WTC11 (cell line): ENCODE measurements around the gene DAPK1. TPM values are rescaled to one million over a fixed set of nuclear protein-coding genes. Genes with fewer than 3 reads are reported as not detected.

ENCODE experiments used
- ATAC-seq: fragments of 200-7000 bp; cut with Tn5 transposase; 2 replicates; pipeline ENCODE4 v1.10.0; 2021; ENCODE audit warnings: mild to moderate bottlenecking, moderate library complexity
- CTCF ChIA-PET: fragments of 300-600 bp; sonication (Branson Sonifier 250); formaldehyde crosslinking; loops from one replicate; lab custom pipeline; 2021; ENCODE audit warnings: antibody characterized with exemption; lab: Charles Lee
- POLR2A ChIA-PET: fragments of 350-600 bp; sonication (Branson Sonifier 250); formaldehyde crosslinking; loops from one replicate; lab custom pipeline; 2021; ENCODE audit warnings: antibody characterized with exemption; lab: Charles Lee
- DNase-seq: peaks from one replicate; pipeline ENCODE4 v3.0.0; 2021; ENCODE audit warnings: low spot score
- H3K27ac Mint-ChIP-seq: 2 replicates; pipeline ENCODE4 v1.8.0; 2021; ENCODE audit warnings: mixed read lengths
- H3K27me3 Mint-ChIP-seq: 2 replicates; pipeline ENCODE4 v1.8.0; 2021; ENCODE audit warnings: low read depth, mild to moderate bottlenecking, moderate library complexity, mixed read lengths
- H3K36me3 Mint-ChIP-seq: 2 replicates; pipeline ENCODE4 v1.8.0; 2021; ENCODE audit warnings: mixed read lengths
- H3K4me1 Mint-ChIP-seq: 2 replicates; pipeline ENCODE4 v1.8.0; 2022; ENCODE audit warnings: mixed read lengths
- H3K4me3 Mint-ChIP-seq: 2 replicates; pipeline ENCODE4 v1.8.0; 2021; ENCODE audit warnings: mild to moderate bottlenecking, moderate library complexity, mixed read lengths
- H3K9me3 Mint-ChIP-seq: 2 replicates; pipeline ENCODE4 v1.8.0; 2021; ENCODE audit warnings: mixed read lengths
- ATF1 ChIP-seq: sonication (generic); formaldehyde crosslinking; IDR thresholded peaks from 2 replicates; pipeline ENCODE4 v1.8.1; 2023; ENCODE audit warnings: mild to moderate bottlenecking, moderate library complexity, missing genetic modification reagents
- EMX1 ChIP-seq: fragments of 250-450 bp; sonication (Bioruptor Pico); IDR thresholded peaks from 2 replicates; pipeline ENCODE4 v1.8.0; 2021; ENCODE audit warnings: mild to moderate bottlenecking
- FOXJ3 ChIP-seq: sonication (generic); formaldehyde crosslinking; IDR thresholded peaks from 2 replicates; pipeline ENCODE4 v1.9.0; 2021; ENCODE audit warnings: missing genetic modification reagents, mild to moderate bottlenecking, borderline replicate concordance
- JUN ChIP-seq: sonication (generic); formaldehyde crosslinking; IDR thresholded peaks from 2 replicates; pipeline ENCODE4 v1.8.0; 2023; ENCODE audit warnings: mild to moderate bottlenecking, missing genetic modification reagents
- NR3C1 ChIP-seq: sonication (generic); formaldehyde crosslinking; conservative IDR thresholded peaks from 2 replicates; pipeline ENCODE4 v1.8.1; 2023; ENCODE audit warnings: low read depth, mild to moderate bottlenecking, missing genetic modification reagents
- RELA ChIP-seq: sonication (generic); formaldehyde crosslinking; IDR thresholded peaks from 2 replicates; pipeline ENCODE4 v1.8.1; 2022; ENCODE audit warnings: missing genetic modification reagents, mild to moderate bottlenecking, borderline replicate concordance
- ZNF263 ChIP-seq: sonication (generic); formaldehyde crosslinking; IDR thresholded peaks from 2 replicates; pipeline ENCODE4 v1.8.1; 2022; ENCODE audit warnings: low read depth, mild to moderate bottlenecking, moderate library complexity, missing genetic modification reagents
- total RNA-seq: library from RNA; stranded (reverse); gene quantifications from 3 replicates; pipeline ENCODE4 v1.2.3, GENCODE V29; 2021
- TF ChIP-seq, protein P1 (sequence below): sonication (generic); formaldehyde crosslinking; IDR thresholded peaks from 2 replicates; pipeline ENCODE4 v1.8.0; 2022; ENCODE audit warnings: mild to moderate bottlenecking, missing genetic modification reagents
- TF ChIP-seq, protein P2 (sequence below): fragments of 250-450 bp; sonication (Bioruptor Pico); IDR thresholded peaks from 2 replicates; pipeline ENCODE4 v1.9.0; 2021; ENCODE audit warnings: moderate library complexity, mild to moderate bottlenecking, inconsistent platforms, borderline replicate concordance
- TF ChIP-seq, protein P3 (sequence below): sonication (generic); formaldehyde crosslinking; IDR thresholded peaks from 2 replicates; pipeline ENCODE4 v1.8.1; 2023; ENCODE audit warnings: mild to moderate bottlenecking, missing genetic modification reagents, borderline replicate concordance
- TF ChIP-seq, protein P4 (sequence below): sonication (generic); formaldehyde crosslinking; IDR thresholded peaks from 2 replicates; pipeline ENCODE4 v1.8.1; 2023; ENCODE audit warnings: mild to moderate bottlenecking, missing genetic modification reagents

Gene DAPK1
- total RNA-seq, 1 experiment from 2014 or later: 129 TPM

DNA sequence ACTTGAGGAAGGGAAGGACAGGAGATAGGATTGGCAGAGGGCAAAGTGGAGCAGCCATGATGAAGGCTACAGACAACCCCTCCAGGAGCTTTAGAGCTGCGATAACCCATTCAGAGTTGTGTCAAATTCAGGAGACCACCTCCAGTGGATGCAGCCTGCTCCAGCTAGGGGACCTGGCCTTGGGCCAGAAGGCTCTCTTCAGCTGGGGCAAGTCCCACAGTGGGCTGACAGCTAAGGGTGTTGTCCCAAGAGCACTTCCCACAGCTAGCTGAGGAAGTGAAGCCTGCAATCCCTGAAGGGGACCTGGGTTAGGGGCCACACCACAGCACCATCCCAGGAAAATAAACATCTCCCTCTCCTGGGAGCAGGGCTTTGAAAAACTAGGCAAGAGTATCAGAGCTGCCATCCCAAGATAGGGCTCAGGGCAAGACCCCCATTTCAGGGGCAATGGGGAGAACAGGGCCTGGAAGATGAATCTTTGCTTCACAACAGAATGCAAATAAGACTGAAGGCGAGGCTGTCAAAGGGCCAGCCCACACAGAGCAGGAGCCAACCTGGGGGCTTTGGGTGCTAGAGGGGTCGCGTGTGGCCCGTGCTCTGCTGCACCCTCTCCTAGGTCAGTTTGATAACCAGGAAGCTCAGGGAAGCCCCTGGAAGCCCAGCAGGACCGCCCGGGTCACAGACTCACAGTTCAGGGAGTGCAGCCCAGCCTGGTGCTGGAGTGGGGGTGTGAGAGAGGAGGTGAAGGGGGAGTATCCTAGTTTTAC lies 19.3 kb upstream of the DAPK1 start:
- POLR2A ChIA-PET: no interaction called here
- H3K4me3 Mint-ChIP-seq: no peak overlapping the region

DNA sequence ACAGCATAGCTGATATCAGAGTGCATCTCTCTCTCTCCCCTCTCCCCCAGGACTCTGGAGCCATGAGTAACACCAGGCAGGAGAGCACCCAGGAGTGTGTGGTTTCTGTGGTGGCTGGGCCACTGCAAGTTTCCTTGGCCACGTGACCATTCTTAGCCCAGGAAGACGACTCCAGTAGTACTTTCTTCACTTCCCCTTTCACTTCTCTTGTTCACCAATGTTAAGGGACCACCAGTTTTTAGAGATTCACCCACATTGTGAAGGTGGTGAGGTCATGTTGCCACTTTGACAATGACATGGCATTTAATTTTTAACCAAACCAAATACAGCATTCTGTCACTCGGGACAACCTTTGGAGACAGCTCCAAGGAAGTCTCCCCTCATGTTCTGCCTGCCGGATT lies 17.9 kb upstream of the DAPK1 start:
- DNase-seq: no peak
- 0 out of 2 replicates have a peak, but pooled peaks cover 4% of the 10 kb centered on the region for H3K4me1 Mint-ChIP-seq
- no peaks in the 10 kb centered on the region for H3K36me3 Mint-ChIP-seq
- H3K9me3 Mint-ChIP-seq: no peaks in the 10 kb centered on the region
- peaks cover 3% of the 10 kb centered on the region; the same call in 1 of the 2 replicates for H3K27me3 Mint-ChIP-seq
- no peak overlapping the region for H3K27ac Mint-ChIP-seq
- POLR2A ChIA-PET: no interaction called here
- no peak for ATAC-seq
- H3K4me3 Mint-ChIP-seq: no peak overlapping the region
- TF ChIP-seq NR3C1 (CRISPR knock-in tag): no peak
- TF ChIP-seq RELA (CRISPR knock-in tag): no peak
- TF ChIP-seq FOXJ3: no peak
- no peak for TF ChIP-seq ATF1 (CRISPR knock-in tag)
- TF ChIP-seq, all 79 proteins: peak for 0
- CTCF ChIA-PET: no interaction called here

More for the DNA sequence above, 19.3 kb upstream of the DAPK1 start:
- Mint-ChIP-seq H3K27me3 (peaks cover 3% of the 10 kb centered on the region; the same call in 1 of the 2 replicates), H3K36me3 (no peaks in the 10 kb centered on the region), H3K9me3 (no peaks in the 10 kb centered on the region), H3K4me1 (0 out of 2 replicates have a peak, but pooled peaks cover 4% of the 10 kb centered on the region), H3K27ac (no peak overlapping the region)
- no peak for ATAC-seq
- no peak for DNase-seq
- TF ChIP-seq, protein P1, sequence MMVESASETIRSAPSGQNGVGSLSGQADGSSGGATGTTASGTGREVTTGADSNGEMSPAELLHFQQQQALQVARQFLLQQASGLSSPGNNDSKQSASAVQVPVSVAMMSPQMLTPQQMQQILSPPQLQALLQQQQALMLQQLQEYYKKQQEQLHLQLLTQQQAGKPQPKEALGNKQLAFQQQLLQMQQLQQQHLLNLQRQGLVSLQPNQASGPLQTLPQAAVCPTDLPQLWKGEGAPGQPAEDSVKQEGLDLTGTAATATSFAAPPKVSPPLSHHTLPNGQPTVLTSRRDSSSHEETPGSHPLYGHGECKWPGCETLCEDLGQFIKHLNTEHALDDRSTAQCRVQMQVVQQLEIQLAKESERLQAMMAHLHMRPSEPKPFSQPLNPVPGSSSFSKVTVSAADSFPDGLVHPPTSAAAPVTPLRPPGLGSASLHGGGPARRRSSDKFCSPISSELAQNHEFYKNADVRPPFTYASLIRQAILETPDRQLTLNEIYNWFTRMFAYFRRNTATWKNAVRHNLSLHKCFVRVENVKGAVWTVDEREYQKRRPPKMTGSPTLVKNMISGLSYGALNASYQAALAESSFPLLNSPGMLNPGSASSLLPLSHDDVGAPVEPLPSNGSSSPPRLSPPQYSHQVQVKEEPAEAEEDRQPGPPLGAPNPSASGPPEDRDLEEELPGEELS (CRISPR knock-in tag): no peak
- CTCF ChIA-PET: interaction anchor here (0.6 kb wide), 1 partner anchor 12 kb away, joined by 4 read pairs; no protein-coding TSS in a partner anchor

DNA sequence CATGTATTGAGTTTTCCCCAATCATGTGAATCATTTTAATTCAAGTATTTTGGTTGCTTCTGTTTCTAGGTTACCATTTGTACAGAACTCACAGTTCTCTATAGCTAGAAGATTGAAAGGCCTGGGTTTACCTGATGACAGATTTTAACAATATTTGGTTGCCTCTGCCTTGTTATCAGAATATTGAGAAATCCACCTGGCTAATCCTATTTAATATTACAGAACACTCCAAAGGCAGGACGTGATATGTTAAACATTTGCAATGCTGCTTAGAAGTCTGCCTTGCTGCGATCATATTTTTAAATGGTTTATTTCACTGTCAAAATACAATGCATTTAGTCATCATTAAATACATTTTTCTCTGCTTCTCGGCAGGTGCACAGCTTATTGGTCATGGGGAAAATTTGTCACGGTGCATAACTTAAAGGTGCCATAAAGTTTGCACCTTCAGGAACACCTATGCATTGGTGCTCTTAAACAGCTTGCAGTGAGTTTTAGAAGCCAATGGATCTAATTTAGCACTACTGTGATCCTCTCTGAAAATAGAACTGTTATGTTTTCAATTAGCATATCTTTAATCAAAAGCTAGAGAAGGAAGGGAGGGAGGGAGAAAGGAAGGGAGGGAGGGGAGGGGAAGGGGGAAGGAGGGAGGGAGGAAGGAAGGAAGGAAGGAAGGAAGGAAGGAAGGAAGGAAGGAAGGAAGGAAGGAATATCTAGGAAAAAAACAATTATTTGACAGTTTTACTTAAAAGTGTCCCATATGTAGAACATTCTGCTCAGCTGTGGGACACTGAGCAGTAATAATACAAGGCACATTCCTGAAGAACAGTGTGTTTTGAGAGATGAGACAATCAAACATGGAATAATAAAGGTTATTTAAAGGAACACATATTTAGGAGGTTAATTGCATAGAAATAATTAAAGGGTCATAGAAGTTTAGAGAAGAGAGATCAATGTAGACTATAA lies 15.5 kb upstream of the DAPK1 start:
- TF ChIP-seq, protein P2, sequence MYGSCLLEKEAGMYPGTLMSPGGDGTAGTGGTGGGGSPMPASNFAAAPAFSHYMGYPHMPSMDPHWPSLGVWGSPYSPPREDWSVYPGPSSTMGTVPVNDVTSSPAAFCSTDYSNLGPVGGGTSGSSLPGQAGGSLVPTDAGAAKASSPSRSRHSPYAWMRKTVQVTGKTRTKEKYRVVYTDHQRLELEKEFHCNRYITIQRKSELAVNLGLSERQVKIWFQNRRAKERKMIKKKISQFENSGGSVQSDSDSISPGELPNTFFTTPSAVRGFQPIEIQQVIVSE: no peak
- TF ChIP-seq, protein P3, sequence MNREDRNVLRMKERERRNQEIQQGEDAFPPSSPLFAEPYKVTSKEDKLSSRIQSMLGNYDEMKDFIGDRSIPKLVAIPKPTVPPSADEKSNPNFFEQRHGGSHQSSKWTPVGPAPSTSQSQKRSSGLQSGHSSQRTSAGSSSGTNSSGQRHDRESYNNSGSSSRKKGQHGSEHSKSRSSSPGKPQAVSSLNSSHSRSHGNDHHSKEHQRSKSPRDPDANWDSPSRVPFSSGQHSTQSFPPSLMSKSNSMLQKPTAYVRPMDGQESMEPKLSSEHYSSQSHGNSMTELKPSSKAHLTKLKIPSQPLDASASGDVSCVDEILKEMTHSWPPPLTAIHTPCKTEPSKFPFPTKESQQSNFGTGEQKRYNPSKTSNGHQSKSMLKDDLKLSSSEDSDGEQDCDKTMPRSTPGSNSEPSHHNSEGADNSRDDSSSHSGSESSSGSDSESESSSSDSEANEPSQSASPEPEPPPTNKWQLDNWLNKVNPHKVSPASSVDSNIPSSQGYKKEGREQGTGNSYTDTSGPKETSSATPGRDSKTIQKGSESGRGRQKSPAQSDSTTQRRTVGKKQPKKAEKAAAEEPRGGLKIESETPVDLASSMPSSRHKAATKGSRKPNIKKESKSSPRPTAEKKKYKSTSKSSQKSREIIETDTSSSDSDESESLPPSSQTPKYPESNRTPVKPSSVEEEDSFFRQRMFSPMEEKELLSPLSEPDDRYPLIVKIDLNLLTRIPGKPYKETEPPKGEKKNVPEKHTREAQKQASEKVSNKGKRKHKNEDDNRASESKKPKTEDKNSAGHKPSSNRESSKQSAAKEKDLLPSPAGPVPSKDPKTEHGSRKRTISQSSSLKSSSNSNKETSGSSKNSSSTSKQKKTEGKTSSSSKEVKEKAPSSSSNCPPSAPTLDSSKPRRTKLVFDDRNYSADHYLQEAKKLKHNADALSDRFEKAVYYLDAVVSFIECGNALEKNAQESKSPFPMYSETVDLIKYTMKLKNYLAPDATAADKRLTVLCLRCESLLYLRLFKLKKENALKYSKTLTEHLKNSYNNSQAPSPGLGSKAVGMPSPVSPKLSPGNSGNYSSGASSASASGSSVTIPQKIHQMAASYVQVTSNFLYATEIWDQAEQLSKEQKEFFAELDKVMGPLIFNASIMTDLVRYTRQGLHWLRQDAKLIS (CRISPR knock-in tag): no peak
- TF ChIP-seq JUN (CRISPR knock-in tag) (no peak), ZNF263 (CRISPR knock-in tag) (no peak), EMX1 (CRISPR knock-in tag) (no peak)
- TF ChIP-seq, protein P4, sequence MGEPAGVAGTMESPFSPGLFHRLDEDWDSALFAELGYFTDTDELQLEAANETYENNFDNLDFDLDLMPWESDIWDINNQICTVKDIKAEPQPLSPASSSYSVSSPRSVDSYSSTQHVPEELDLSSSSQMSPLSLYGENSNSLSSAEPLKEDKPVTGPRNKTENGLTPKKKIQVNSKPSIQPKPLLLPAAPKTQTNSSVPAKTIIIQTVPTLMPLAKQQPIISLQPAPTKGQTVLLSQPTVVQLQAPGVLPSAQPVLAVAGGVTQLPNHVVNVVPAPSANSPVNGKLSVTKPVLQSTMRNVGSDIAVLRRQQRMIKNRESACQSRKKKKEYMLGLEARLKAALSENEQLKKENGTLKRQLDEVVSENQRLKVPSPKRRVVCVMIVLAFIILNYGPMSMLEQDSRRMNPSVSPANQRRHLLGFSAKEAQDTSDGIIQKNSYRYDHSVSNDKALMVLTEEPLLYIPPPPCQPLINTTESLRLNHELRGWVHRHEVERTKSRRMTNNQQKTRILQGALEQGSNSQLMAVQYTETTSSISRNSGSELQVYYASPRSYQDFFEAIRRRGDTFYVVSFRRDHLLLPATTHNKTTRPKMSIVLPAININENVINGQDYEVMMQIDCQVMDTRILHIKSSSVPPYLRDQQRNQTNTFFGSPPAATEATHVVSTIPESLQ: no peak
- no peaks in the 10 kb centered on the region for H3K9me3 Mint-ChIP-seq
- H3K36me3 Mint-ChIP-seq: no peaks in the 10 kb centered on the region
- no peak for DNase-seq
- ATAC-seq: no peak
- H3K4me3 Mint-ChIP-seq: no peak overlapping the region
- H3K27me3 Mint-ChIP-seq: peaks cover 3% of the 10 kb centered on the region; the same call in 1 of the 2 replicates
- ChIA-PET POLR2A (no interaction called here), CTCF (interaction anchor here (0.6 kb wide), 1 partner anchor 330 kb away, joined by 5 read pairs; no protein-coding TSS in a partner anchor)
- 0 out of 2 replicates have a peak, but pooled peaks cover 4% of the 10 kb centered on the region for H3K4me1 Mint-ChIP-seq
- H3K27ac Mint-ChIP-seq: no peak overlapping the region
